Stimulated activated CD8-positive, alpha-beta memory T cell treated with anti-CD3 and anti-CD28 coated beads, Interleukin-4, amount 100 ng/mL, for 24 hours (primary cell): ENCODE results near the gene OR5H14.
"Not testable (repeated sequence)": the region's sequence is repeated elsewhere in the genome, so short reads cannot be mapped to it uniquely, and the experiment has no call there.

Experiments used
- DNase-seq: peaks from one replicate; pipeline ENCODE4 v3.0.0-alpha.2; 2020; ENCODE audit warnings: low read depth

The OR5H14 gene

GRCh38 chr3:98147179-98147578, at the start of gene OR5H14:
Gene OR5H14, plus strand, starts transcription at chr3:98147479. Its CDS starts 1,907 bp downstream, at chr3:98149386.
- no peak for DNase-seq

GRCh38 chr3:98099848-98100247, 47.4 kb upstream of the OR5H14 start:
- DNase-seq: no peak

DNA sequence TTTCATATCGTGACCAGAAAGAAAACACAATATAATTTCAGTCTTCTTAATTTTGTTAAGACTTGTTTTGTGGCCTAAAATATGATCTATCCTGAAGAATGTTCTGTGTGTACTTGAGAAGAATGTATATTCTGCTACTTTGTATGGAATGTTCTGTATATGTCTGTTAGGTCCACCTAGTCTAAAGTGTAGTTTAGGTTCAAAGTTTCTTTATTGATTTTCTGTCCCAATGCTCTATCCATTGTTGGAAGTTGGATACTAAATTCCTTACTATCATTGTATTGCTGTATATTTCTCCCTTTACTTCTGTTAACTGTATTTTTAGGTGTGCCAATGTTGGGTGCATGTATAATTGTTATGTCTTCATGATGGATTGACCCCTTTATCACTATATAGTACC, 39.1 kb upstream of the OR5H14 start:
- DNase-seq: no peak

DNA sequence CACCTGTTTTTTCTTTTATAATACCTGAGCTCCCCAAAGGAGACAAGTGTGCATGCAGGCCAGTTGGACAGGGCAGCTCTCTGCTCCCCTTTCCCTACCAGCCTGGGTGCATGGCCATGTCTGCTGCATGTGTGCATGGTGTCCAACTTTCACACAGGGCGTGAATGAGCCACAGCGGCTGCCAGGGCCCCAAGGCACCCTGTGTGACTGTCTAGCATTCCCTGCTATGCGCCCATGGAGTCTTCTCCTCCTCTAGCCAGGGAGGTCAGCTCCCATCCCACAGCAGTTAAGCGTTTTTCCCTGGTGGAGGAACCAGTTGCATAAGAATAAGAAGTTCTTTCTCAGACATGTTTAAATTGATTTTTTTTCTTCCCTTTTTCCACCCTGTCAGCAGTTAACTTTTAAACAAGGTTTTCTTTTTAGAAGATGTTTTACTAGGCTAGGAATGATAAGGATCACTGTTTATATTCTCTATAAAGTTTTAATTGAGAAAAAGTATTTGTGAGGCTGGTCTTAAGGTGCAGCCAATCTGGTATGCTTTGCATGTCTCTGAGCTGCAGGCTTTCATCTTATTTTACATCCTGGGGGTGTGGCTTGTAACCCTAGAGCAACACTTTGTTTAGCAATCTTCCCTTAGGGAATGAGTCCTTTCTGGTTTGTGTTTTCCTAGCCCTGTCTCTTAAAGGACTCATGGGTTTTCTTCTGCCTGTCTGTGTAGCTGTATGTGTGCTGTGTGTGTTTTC, 37.3 kb upstream of the OR5H14 start:
- no peak for DNase-seq

GRCh38 chr3:98110550-98110908, 36.8 kb upstream of the OR5H14 start:
- no peak for DNase-seq

DNA sequence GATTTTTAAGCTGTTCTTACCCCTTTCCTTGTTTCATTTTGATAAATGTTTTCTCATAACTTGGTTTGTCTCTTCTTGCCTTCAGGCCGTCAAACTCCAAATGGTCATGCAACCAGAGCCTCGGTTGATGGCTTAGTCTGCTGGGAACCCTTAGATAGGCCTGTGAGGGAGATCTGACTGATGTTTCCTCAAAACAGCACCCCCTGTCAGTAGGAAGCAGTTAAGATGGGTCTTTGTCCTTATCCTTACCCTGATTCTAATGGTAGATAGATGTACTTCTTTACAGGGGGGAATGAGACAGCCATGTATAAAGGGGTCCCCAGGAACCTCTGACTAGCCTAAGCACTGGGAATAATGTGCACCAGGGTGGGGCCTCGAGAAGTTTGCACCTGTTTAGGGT, 33.0 kb upstream of the OR5H14 start:
- DNase-seq: no peak

GRCh38 chr3:98115717-98116116, 31.6 kb upstream of the OR5H14 start:
- no peak for DNase-seq

- no peak for DNase-seq
These were observed 16.9 kb upstream of the OR5H14 start, which contains the start of gene OR5H1 for GRCh38 chr3:98130421-98130820. Gene OR5H1, plus strand, starts transcription at chr3:98130721. Its CDS starts 1,977 bp downstream, at chr3:98132698.

DNA sequence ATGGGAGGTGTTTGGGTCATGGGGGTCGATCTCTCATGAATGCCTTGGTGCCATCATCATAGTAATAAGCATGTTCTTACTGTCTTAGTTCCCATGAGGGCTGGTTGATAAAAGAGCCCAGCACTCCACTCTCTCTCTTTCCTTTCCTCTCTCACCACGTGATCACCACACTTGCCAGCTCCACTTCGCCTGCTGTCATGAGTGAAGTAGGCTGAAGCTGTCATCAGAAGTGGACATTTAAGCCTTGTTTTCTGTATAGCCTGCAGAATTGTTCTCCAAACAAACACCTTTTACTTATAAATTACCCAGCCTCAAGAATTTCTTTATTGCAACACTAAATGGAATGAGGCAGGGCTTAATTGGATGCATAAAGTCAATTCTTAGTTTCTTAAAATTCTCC, 10.6 kb upstream of the OR5H14 start:
- DNase-seq: no peak

GRCh38 chr3:98137826-98138557, 9.3 kb upstream of the OR5H14 start:
- DNase-seq: not testable (repeated sequence)

DNA sequence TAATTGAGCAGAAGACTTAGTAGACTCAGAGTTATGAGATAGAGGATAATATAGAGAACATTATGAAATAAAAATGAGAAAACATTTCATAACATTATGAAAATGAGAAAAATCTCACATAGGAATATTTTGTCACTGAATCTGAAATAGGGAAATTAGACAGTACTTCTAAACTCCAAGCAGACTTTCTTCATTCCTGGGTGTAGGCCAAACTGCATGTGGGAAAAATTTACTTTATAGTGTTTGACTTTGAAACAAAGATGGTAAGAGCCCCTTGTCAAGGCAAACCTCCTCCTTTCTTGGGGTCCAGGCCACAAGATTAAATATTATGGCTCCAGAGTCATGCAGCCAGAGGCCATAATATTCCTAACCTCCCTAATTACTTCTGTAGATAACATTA, 6.7 kb upstream of the OR5H14 start:
- DNase-seq: no peak

DNA sequence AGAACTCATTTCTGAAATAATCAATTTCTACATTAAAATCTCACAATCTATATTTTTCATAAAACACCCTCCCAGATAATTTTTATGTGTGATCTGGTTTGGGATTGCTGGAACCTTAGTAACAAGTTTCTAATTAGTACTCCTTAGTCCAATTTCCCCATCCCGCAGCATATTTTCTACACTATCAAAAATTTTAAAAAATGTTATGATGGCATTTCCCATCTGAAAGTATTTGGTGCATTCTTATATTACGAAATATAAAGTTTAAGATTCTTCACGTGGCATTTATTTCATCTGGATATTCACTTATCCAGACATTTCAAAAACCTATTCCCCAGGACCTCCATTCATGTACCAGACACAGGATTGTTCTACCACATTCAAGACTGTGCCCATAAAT, 1.5 kb downstream of the OR5H14 start:
- no peak for DNase-seq

- not testable (repeated sequence) for DNase-seq
These were observed 2.2 kb downstream of the OR5H14 start for GRCh38 chr3:98149456-98149855.

DNA sequence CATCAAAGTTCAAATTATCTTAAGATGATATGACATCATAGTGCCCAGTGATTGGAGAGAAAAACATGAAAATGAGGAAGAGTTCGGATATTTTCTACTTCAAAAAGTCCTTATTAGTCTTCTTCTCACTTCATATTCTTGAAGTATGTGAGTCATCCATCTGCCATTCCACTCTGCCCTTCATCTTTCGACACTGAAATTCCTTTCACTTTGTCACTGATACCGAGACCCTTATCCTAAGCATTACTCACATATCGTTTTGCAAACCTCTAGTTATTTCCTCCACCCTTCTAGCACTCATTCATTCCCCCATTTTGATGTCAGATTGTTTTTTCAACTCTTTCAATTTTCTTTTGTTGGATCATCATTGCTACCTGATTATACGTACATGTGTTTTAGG, 4.0 kb downstream of the OR5H14 start:
- DNase-seq: no peak

DNA sequence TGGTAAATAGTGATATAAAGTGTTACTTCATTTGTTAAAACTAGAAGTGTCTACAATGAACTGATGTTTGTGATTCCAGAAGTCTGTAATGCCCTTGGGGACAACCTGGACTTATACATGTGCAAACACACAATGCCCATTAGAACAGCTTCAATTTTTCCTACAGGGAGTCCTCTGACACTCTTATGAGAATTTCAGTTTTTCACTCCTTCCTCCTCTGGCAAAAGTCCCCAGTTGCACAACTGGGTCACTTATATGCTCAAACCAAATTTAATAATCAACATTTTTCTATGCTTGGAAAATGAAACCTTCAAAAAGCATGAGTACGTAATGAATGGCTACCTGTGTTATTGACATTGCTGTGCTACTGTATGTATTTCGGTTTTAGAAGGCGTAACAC, 19.1 kb downstream of the OR5H14 start, which contains the start of gene OR5H15:
Gene OR5H15, plus strand, starts transcription at position 301 of the 400 bp plus-strand sequence. CDS start 2,004 bp downstream, outside the sequence.
- no peak for DNase-seq

- no peak for DNase-seq
These were observed 23.8 kb downstream of the OR5H14 start for GRCh38 chr3:98171071-98171470.

DNA sequence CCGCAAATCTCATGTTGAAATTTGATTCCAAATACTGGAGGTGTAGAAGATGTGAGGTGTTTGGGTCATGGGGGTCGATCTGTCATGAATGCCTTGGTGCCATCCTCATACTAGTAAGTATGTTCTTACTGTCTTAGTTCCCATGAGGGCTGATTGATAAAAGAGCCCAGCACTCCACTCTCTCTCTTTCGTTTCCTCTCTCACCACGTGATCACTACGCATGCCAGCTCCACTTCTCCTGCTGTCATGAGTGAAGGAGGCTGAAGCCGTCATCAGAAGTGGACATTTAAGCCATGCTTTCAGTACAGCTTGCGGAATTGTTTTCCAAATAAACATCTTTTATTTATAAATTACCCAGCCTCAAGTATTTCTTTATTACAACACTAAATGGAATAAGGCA, 25.3 kb downstream of the OR5H14 start:
- DNase-seq: no peak

GRCh38 chr3:98180319-98180890, 33.1 kb downstream of the OR5H14 start:
- no peak for DNase-seq

DNA sequence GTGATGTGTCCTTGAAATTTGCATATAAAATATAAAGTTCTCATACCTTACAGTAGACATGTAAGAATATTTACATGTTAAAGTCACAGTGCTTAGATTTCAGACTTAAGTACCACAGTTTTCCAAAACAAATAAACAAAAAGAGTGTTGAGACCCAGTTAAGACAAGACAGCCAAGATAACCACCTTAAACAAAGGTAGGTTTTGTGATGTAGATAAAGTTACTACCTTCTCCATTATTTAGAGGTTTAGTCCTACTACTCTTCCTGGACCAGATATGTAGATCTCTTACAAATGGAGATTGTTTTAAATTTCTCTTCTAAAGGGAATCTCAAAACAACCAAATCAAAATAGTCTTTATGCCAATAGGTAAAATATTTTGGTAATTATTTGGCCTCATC, 34.9 kb downstream of the OR5H14 start:
- DNase-seq: no peak

GRCh38 chr3:98185180-98185579, 37.9 kb downstream of the OR5H14 start:
- DNase-seq: no peak

DNA sequence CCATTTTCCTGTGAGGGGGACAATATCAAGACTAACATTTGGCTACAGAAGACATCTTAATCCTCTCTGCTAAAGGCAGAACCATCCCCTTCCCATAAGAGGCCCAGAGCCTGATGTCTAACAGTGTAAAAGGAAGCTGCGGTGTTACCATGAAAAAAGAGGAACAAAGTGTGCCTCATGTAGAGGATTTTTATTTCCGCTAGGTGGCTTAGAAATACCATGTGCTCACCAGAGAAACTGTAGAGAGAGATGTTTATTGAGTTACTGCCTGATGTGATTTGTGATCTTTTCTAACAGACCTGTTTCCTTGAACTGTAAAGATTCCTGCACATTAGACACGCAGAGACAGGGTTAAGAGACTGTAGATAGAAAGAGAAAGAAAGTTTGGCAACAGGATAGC, 41.3 kb downstream of the OR5H14 start:
- no peak for DNase-seq

DNA sequence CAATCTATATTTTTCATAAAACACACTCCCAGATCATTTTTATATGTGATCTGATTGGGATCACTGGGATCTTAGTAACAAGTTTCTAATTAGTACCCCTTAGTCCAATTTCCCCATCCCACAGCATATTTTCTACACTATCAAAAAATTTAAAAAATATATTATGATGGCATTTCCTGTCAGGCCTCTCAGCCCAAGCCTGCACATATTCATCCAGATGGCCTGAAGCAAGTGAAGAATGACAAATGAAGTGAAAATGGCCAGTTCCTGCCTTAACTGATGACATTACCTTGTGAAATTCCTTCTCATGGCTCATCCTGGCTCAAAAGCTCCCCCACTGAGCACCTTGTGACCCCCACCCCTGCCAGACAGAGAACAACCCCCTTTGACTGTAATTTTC, 43.6 kb downstream of the OR5H14 start:
- not testable (repeated sequence) for DNase-seq

DNA sequence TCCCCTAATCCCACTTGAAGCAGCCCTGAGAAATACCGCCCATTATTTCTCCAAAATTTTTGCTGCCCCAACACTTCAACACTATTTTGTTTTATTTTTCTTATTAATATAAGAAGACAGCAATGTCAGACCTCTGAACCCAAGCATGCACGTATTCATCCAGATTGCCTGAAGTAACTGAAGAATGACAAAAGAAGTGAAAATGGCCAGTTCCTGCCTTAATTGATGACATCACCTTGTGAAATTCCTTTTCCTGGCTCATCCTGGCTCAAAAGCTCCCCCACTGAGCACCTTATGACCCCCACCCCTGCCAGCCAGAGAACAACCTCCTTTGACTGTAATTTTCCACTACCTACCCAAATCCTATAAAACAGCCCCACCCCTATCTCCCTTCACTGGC, 49.0 kb downstream of the OR5H14 start:
- not testable (repeated sequence) for DNase-seq
